Uterus (tissue), 2 donors: Measurements from ENCODE around the gene C1QTNF3.

ENCODE experiments used
- POLR2A ChIP-seq, 2 donors: fragments of 450-650 bp; IDR thresholded peaks; one replicate each; pipeline ENCODE4 v1.6.1; 2016; ENCODE audit warnings: antibody characterized with exemption in 2 of 2, mild to moderate bottlenecking in 1 of 2, moderate library complexity in 1 of 2
- TF ChIP-seq, protein P1 (sequence below), 4 experiments: fragments of 200-600 bp in 2 of 4; fragments of 450-650 bp in 2 of 4; sonication (generic) in 2 of 4; IDR thresholded peaks; one replicate each; pipeline ENCODE4 v1.5.1; 2016 to 2019; ENCODE audit warnings: antibody characterized with exemption in 4 of 4, mild to moderate bottlenecking in 2 of 4, moderate library complexity in 1 of 4

DNA sequence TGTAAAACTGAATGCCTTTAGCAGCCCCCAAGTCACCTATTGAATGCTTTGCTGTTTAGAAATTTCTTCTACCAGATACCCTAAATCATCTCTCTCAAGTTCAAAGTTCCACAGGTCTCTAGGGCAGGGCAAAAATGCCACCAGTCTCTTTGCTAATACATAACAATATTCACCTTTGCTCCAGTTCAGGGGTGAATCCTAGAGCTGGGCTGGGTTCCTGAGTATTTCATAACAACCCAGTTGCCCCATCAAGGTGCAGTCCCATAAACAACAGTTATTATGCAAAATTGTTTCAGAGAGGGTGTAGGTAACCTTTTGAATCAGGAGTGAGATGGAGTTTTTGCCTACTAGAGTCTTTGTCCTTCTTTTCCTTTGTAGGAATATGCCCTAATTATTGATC lies 19.0 kb upstream of the C1QTNF3 start:
- TF ChIP-seq, protein P1, sequence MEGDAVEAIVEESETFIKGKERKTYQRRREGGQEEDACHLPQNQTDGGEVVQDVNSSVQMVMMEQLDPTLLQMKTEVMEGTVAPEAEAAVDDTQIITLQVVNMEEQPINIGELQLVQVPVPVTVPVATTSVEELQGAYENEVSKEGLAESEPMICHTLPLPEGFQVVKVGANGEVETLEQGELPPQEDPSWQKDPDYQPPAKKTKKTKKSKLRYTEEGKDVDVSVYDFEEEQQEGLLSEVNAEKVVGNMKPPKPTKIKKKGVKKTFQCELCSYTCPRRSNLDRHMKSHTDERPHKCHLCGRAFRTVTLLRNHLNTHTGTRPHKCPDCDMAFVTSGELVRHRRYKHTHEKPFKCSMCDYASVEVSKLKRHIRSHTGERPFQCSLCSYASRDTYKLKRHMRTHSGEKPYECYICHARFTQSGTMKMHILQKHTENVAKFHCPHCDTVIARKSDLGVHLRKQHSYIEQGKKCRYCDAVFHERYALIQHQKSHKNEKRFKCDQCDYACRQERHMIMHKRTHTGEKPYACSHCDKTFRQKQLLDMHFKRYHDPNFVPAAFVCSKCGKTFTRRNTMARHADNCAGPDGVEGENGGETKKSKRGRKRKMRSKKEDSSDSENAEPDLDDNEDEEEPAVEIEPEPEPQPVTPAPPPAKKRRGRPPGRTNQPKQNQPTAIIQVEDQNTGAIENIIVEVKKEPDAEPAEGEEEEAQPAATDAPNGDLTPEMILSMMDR (IDR thresholded peaks at IDR 0.05) = no peak
- TF ChIP-seq POLR2A (IDR thresholded peaks at IDR 0.05) = no peak
